Measurements from ENCODE around the gene OSGEP. TPM values are rescaled to one million over a fixed set of nuclear protein-coding genes. Genes with fewer than 3 reads are reported as not detected.

OSGEP gene
- total and polyA plus RNA-seq, 2 experiments from 2014 or later: 29.0 to 59.5 TPM

DNA sequence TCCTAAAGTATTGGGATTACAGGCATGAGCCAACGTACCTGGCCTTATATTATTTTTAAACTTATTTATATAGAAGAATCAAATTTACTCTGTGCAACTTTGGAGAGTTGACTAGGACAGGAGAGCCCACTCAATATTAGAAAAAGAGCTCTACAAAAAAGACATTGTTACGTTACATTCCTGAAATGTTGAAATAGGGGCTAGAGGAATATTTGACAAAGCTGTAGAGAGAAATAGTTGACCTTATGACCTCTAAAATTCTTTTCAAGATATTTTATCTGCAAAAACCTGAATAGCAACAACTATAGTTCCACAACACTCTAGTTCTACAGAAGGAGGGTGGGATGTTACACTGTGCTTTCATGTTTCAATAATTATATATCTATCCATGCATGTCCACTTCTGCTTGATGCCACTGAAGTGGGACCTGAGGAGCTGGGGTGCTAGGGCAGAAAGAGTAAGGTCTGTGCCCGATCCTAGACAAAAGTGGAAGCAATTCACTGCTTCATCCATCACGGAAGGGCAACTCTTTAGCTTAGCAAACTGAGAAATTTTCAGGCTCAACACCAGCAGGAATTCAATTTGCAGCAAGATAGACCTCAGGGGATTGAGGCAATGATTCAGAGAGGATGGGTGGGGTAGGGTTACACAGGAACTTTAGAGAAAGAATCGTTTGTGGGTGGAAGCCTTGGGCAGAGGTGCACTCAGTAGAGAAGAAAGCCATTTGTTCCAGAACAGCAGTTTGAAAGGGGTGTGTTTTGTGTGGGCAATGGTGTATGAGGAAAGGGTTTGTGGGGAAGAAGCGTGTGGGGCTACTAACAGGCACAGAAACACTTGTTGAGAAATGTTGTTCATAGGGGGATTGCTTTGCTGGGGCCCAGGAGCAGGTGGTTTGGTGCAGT, 34.7 kb upstream of the OSGEP start:
- TF ChIP-seq EZH2 (IDR thresholded peaks at IDR 0.05; ENCODE audit: low read depth, unreplicated experiment) (no peak), STAT1 (IDR thresholded peaks at IDR 0.05; ENCODE audit: unreplicated experiment) (no peak), NANOG (IDR thresholded peaks at IDR 0.05; ENCODE audit: borderline replicate concordance) (no peak), ETS1 (IDR thresholded peaks at IDR 0.05) (no peak), JUNB (IDR thresholded peaks at IDR 0.05; ENCODE audit: unreplicated experiment) (no peak), POLR2AphosphoS5 (IDR thresholded peaks at IDR 0.05; ENCODE audit: low read depth) (no peak), CREB1 (CRISPR knock-in tag; IDR thresholded peaks at IDR 0.05; ENCODE audit: low read depth) (no peak), EZH2phosphoT487 (IDR thresholded peaks at IDR 0.05; ENCODE audit: unreplicated experiment) (no peak)
- TF ChIP-seq, protein P1, sequence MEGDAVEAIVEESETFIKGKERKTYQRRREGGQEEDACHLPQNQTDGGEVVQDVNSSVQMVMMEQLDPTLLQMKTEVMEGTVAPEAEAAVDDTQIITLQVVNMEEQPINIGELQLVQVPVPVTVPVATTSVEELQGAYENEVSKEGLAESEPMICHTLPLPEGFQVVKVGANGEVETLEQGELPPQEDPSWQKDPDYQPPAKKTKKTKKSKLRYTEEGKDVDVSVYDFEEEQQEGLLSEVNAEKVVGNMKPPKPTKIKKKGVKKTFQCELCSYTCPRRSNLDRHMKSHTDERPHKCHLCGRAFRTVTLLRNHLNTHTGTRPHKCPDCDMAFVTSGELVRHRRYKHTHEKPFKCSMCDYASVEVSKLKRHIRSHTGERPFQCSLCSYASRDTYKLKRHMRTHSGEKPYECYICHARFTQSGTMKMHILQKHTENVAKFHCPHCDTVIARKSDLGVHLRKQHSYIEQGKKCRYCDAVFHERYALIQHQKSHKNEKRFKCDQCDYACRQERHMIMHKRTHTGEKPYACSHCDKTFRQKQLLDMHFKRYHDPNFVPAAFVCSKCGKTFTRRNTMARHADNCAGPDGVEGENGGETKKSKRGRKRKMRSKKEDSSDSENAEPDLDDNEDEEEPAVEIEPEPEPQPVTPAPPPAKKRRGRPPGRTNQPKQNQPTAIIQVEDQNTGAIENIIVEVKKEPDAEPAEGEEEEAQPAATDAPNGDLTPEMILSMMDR (conservative IDR thresholded peaks at IDR 0.05; ENCODE audit: low read depth in 2 of 2): no peak
- Histone ChIP-seq H3K4me1 (ENCODE audit: insufficient read depth) (peaks cover 28% of the 10 kb centered on the region), H3K27ac (ENCODE audit: low read depth) (no peak overlapping the region), H3K4me3 (no peak overlapping the region), H3K4me2 (no peak overlapping the region), H4K20me1 (replicated peaks; ENCODE audit: insufficient read depth) (no peaks in the 10 kb centered on the region), H3K9me2 (ENCODE audit: insufficient read depth) (0 out of 2 replicates have a peak, but pooled peaks cover 7% of the 10 kb centered on the region), H2AFZ (peak overlapping the region; percentile 93), H3F3A (replicated peaks; ENCODE audit: low read depth) (peaks cover 9% of the 10 kb centered on the region; the same call in 1 of the 2 replicates), H3K27me3 (ENCODE audit: insufficient read depth) (no peaks in the 10 kb centered on the region), H3K79me2 (replicated peaks; ENCODE audit: insufficient read depth) (no peaks in the 10 kb centered on the region), H3K36me3 (ENCODE audit: insufficient read depth) (0 out of 2 replicates have a peak, but pooled peaks cover 2% of the 10 kb centered on the region)
- Mint-ChIP-seq H3K4me1 (peaks cover 49% of the 10 kb centered on the region), H3K36me3 (ENCODE audit: low read depth) (no peaks in the 10 kb centered on the region), H3K9me3 (no peaks in the 10 kb centered on the region), H3K27me3 (ENCODE audit: insufficient read depth, low read depth, poor library complexity) (peaks cover 6% of the 10 kb centered on the region), H3K27ac (no peak overlapping the region), H3K4me3 (no peak overlapping the region)
- ATAC-seq: no peak
- DNase-seq (ENCODE audit: low spot score): no peak

DNA sequence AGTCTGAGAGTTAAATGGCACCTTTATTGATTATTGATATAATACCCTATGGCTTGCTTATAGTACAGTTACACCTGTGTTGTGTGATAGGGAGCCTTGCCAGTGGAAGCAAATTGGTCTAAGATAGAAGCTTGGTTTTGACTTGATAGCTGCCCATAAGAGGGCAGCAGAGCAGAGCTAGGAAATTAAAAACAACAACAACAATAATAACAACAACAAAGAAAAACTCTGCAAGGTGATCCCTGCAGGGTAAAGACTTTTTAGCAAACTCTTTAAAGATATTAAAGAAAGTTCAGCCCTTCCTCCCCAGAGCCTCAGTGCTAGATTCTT, 32.7 kb upstream of the OSGEP start:
- Histone ChIP-seq H3K4me2 (no peak overlapping the region), H3K36me3 (ENCODE audit: insufficient read depth) (0 out of 2 replicates have a peak, but pooled peaks cover 2% of the 10 kb centered on the region), H3K9me2 (ENCODE audit: insufficient read depth) (0 out of 2 replicates have a peak, but pooled peaks cover 7% of the 10 kb centered on the region), H4K20me1 (replicated peaks; ENCODE audit: insufficient read depth) (no peaks in the 10 kb centered on the region), H3K4me3 (no peak overlapping the region), H3K27ac (ENCODE audit: low read depth) (no peak overlapping the region; the same call in 1 of the 2 replicates), H3F3A (replicated peaks; ENCODE audit: low read depth) (peaks cover 6% of the 10 kb centered on the region; the same call in 1 of the 2 replicates), H3K4me1 (ENCODE audit: insufficient read depth) (peaks cover 29% of the 10 kb centered on the region), H2AFZ (peak overlapping the region; percentile 29; the same call in 1 of the 2 replicates), H3K27me3 (ENCODE audit: insufficient read depth) (no peaks in the 10 kb centered on the region), H3K79me2 (replicated peaks; ENCODE audit: insufficient read depth) (no peaks in the 10 kb centered on the region)
- ATAC-seq: peak; percentile 38; the same call in 2 of the 3 replicates
- H3K27me3 Mint-ChIP-seq (ENCODE audit: insufficient read depth, low read depth, poor library complexity): peaks cover 2% of the 10 kb centered on the region
- no peaks in the 10 kb centered on the region for H3K9me3 Mint-ChIP-seq
- peaks cover 44% of the 10 kb centered on the region for H3K4me1 Mint-ChIP-seq
- no peak overlapping the region for H3K4me3 Mint-ChIP-seq
- TF ChIP-seq, protein P1 (conservative IDR thresholded peaks at IDR 0.05; ENCODE audit: low read depth in 2 of 2): peak; percentile 48 to 51
- TF ChIP-seq REST (IDR thresholded peaks at IDR 0.05; ENCODE audit: unreplicated experiment): no peak
- H3K36me3 Mint-ChIP-seq (ENCODE audit: low read depth): no peaks in the 10 kb centered on the region
- no peak overlapping the region for H3K27ac Mint-ChIP-seq
- DNase-seq (ENCODE audit: low spot score): peak; percentile 17

Data from GM23338 (cell line).